Spleen (tissue), 11 donors: Measurements from ENCODE around the gene LCP1. TPM values are rescaled to one million over a fixed set of nuclear protein-coding genes. Genes with fewer than 3 reads are reported as not detected.
"Not testable (repeated sequence)": the region's sequence is repeated elsewhere in the genome, so short reads cannot be mapped to it uniquely, and the experiment has no call there.

Source experiments
- DNase-seq: peaks from one replicate; pipeline ENCODE4 v3.0.0-alpha.2; 2020
- H3K27ac ChIP-seq, 8 donors: fragments of 200-600 bp; sonication (generic) in 7 of 8; 1 replicate in 4 of 8; 2 replicates in 4 of 8; pipeline versions ENCODE4 v1.5.0 to v1.8.0; 2016 to 2021; ENCODE audit warnings: inconsistent platforms in 4 of 8, mild to moderate bottlenecking in 4 of 8, moderate library complexity in 1 of 8
- H3K27me3 ChIP-seq, 7 donors: fragments of 200-600 bp; sonication (generic) in 6 of 7; replicated peaks in 1 of 7; 1 replicate in 4 of 7; 2 replicates in 3 of 7; pipeline versions ENCODE4 v1.5.0 to v1.8.0; 2016 to 2021; ENCODE audit warnings: inconsistent platforms in 3 of 7, mild to moderate bottlenecking in 1 of 7
- H3K36me3 ChIP-seq, 6 donors: fragments of 200-600 bp; sonication (generic) in 5 of 6; 1 replicate in 4 of 6; 2 replicates in 2 of 6; pipeline versions ENCODE4 v1.5.0 to v1.8.0; 2016 to 2021; ENCODE audit warnings: inconsistent platforms in 2 of 6
- H3K4me1 ChIP-seq, 6 donors: fragments of 200-600 bp; sonication (generic) in 5 of 6; 1 replicate in 3 of 6; 2 replicates in 3 of 6; pipeline versions ENCODE4 v1.5.0 to v1.8.0; 2016 to 2021; ENCODE audit warnings: inconsistent platforms in 3 of 6
- H3K4me3 ChIP-seq, 8 donors: fragments of 200-600 bp; sonication (generic) in 7 of 8; 1 replicate in 4 of 8; 2 replicates in 4 of 8; pipeline versions ENCODE4 v1.5.0 to v1.8.0; 2016 to 2021; ENCODE audit warnings: inconsistent platforms in 4 of 8, mild to moderate bottlenecking in 4 of 8, moderate library complexity in 2 of 8
- H3K9me3 ChIP-seq, 8 donors: fragments of 200-600 bp; sonication (generic) in 7 of 8; 1 replicate in 4 of 8; 2 replicates in 4 of 8; pipeline versions ENCODE4 v1.5.0 to v1.8.0; 2016 to 2021; ENCODE audit warnings: inconsistent platforms in 4 of 8
- CTCF ChIP-seq, 11 experiments: fragments of 200-600 bp in 7 of 11; fragments of 450-650 bp in 4 of 11; sonication (generic) in 4 of 11; IDR thresholded peaks in 8 of 11; conservative IDR thresholded peaks in 3 of 11; 1 replicate in 7 of 11; 2 replicates in 4 of 11; pipeline versions ENCODE4 v1.4.0 to v1.8.0; 2016 to 2021; ENCODE audit warnings: antibody characterized with exemption in 11 of 11, inconsistent platforms in 4 of 11, mild to moderate bottlenecking in 1 of 11
- POLR2A ChIP-seq, 3 donors: fragments of 450-650 bp; IDR thresholded peaks; one replicate each; pipeline ENCODE4 v1.5.1; 2017; ENCODE audit warnings: antibody characterized with exemption in 3 of 3, mild to moderate bottlenecking in 1 of 3
- POLR2AphosphoS5 ChIP-seq, 3 donors: sonication (generic); formaldehyde crosslinking; IDR thresholded peaks; one replicate each; pipeline ENCODE4 v1.5.1; 2017; ENCODE audit warnings: antibody characterized with exemption in 3 of 3
- WGBS, 5 donors: extraction: QIAGEN DNeasy Blood & Tissue Kit in 3 of 5; methylation state at CpG; one replicate each; pipeline versions ENCODE4 v1.1.5 to v1.1.7; 2013 to 2018; 5-methylcytosine and 5-hydroxymethylcytosine counted together
- intact Hi-C: fragments of 100-400 bp; cut with DNase I; formaldehyde crosslinking; loops from one replicate; pipeline ENCODE4 v1.15.0; 2023; ENCODE audit warnings: low total_unique reads
- polyA plus RNA-seq, 3 donors: library from polyadenylated mRNA; stranded (reverse); fragments of 200-250 nt; gene quantifications; one replicate each; pipeline ENCODE4 v1.2.1, GENCODE V29; 2013
- total RNA-seq, 7 donors: library from RNA; depleted of rRNA in 3 of 7; stranded (reverse); fragments of >200 nt in 3 of 7; fragmentation: NEBNext Ultra II Directional in 4 of 7; extraction: Animal tissue kit (Norgen Biotek cat#: 25700) in 4 of 7; gene quantifications; one replicate each; pipeline versions ENCODE4 v1.1.0 to v1.2.1, GENCODE V29; 2016 to 2021
- donor health status: healthy with polysubstance abuse.
- donor health status: DM: no; HTN: no; CAD: no; lungs with moderate emphysema.
- donor health status: DM: no; HTN: no; CAD: no.
- donor health status: Bipolar disorder and iron deficiency.
- donor health status: healthy.
- donor health status: DM: no; HTN: no; CAD: no.
- donor health status: DM: yes; HTN: yes; CAD: no.

Gene LCP1
- total and polyA plus RNA-seq, 10 donors = 155 to 968 (median 572) TPM

DNA sequence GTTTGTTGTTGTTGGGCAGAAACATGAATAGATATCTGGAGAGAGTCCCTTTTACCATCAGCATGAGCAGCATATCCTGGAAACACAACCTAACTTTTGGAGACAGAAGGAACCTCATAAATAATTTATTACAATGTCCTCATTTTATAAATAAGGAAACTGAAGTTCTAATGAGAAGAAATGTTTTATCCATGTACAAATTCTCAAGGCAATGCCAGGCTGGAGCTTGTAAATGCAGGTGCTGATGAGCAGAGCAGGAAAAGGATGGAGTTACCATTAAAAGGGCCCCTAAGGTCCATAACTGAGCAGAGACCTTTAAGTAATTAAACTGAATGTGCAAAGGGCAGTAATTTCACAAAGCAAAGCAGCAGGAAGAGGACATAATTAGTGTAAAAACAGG, 17.3 kb downstream of the LCP1 start:
- peak overlapping the region in 1 of 8 donors; percentile 8 for H3K4me3 ChIP-seq
- intact Hi-C loops = no loop called here
- peak overlapping the region in 4 of 8 donors; percentile 26 to 94 (median 69) for H3K27ac ChIP-seq
- no peaks in the 10 kb centered on the region for H3K27me3 ChIP-seq
- TF ChIP-seq POLR2AphosphoS5 (IDR thresholded peaks at IDR 0.05) (no peak), POLR2A (IDR thresholded peaks at IDR 0.05) (no peak), CTCF (IDR thresholded peaks at IDR 0.05 in 8 of 11, conservative IDR thresholded peaks at IDR 0.05 in 3 of 11) (no peak)
- H3K36me3 ChIP-seq = peaks cover 0 to 46% (median 2%) of the 10 kb centered on the region in 6 donors
- H3K9me3 ChIP-seq = no peaks in the 10 kb centered on the region
- DNase-seq = no peak
- peaks cover 67 to 94% (median 84%) of the 10 kb centered on the region in 6 donors for H3K4me1 ChIP-seq

GRCh38 chr13:46162741-46163140, 19.2 kb downstream of the LCP1 start:
- intact Hi-C loops = not testable (repeated sequence)
- 91 to 97% (median 94%) methylated on average over 12 to 36 of the region's 36 CpGs for WGBS, 5 donors

DNA sequence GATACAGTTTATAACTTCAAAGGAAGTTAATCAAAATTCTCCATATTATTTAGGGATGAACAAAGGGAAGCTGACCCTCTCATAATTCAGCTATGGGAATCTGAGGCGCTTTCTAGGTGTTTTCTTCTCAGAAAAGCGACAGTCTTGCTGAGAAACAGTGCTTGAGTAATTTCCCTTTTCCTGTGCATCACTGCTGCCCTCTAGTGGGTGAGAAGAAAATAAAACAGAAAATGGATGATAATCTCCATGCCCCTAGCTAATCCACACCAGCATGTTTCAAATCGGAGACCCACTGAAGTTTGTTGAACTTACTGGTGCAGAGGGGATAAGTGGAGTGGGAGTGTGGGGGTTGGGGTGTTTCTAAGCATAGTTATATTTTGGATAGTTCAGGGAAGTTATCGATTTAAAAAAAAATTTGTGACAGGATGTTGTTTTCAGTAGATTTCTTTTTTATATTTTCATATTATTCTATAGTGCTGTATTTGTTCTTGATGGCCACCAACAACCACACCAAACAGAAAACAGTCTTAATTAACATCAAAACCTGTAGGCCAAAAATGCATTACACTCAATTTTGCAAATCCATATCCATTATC, 21.4 kb downstream of the LCP1 start:
- Histone ChIP-seq H3K4me3 (peak overlapping the region in 1 of 8 donors; percentile 36), H3K4me1 (peaks cover 30 to 71% (median 51%) of the 10 kb centered on the region in 6 donors), H3K27ac (peak overlapping the region; percentile 43 to 81 (median 72)), H3K9me3 (no peaks in the 10 kb centered on the region), H3K27me3 (no peaks in the 10 kb centered on the region), H3K36me3 (peaks cover 0 to 72% (median 33%) of the 10 kb centered on the region in 6 donors)
- WGBS, 5 donors = 10 to 15% (median 13%) methylated on average over 4 of the region's 4 CpGs
- DNase-seq = no peak
- intact Hi-C loops = no loop called here
- peak; percentile 50 to 79 (median 73) for TF ChIP-seq CTCF (IDR thresholded peaks at IDR 0.05 in 8 of 11, conservative IDR thresholded peaks at IDR 0.05 in 3 of 11)
- no peak for TF ChIP-seq POLR2A (IDR thresholded peaks at IDR 0.05)
- peak in 1 of 3 donors; percentile 43 for TF ChIP-seq POLR2AphosphoS5 (IDR thresholded peaks at IDR 0.05)

More at GRCh38 chr13:46162741-46163140, 19.2 kb downstream of the LCP1 start:
- not testable (repeated sequence) for H3K27me3 ChIP-seq, H3K4me3 ChIP-seq, DNase-seq, H3K9me3 ChIP-seq
- peak in 1 of 3 donors; percentile 7 for TF ChIP-seq POLR2AphosphoS5 (IDR thresholded peaks at IDR 0.05)
- peaks cover 0 to 53% (median 14%) of the 10 kb centered on the region in 6 donors for H3K36me3 ChIP-seq
- H3K4me1 ChIP-seq = peaks cover 51 to 92% (median 73%) of the 10 kb centered on the region in 6 donors
- peak overlapping the region in 2 of 8 donors; percentile 35 to 80 for H3K27ac ChIP-seq

- H3K4me1 ChIP-seq = peaks cover 25 to 65% (median 46%) of the 10 kb centered on the region in 6 donors
- no peak for DNase-seq
- peaks cover 0 to 77% (median 37%) of the 10 kb centered on the region in 6 donors for H3K36me3 ChIP-seq
- 44 to 49% (median 46%) methylated on average over 4 of the region's 4 CpGs for WGBS, 5 donors
- peak overlapping the region in 1 of 8 donors; percentile 36 for H3K4me3 ChIP-seq
- no peaks in the 10 kb centered on the region for H3K9me3 ChIP-seq
- no peak for TF ChIP-seq CTCF (IDR thresholded peaks at IDR 0.05 in 8 of 11, conservative IDR thresholded peaks at IDR 0.05 in 3 of 11)
- peak overlapping the region; percentile 43 to 81 (median 72) for H3K27ac ChIP-seq
- intact Hi-C loops = no loop called here
- no peaks in the 10 kb centered on the region for H3K27me3 ChIP-seq
Measured at GRCh38 chr13:46160065-46160464, 21.9 kb downstream of the LCP1 start.
